RCC 7860 (cell line): Measurements from ENCODE around the gene TMEM163.
"Not testable (repeated sequence)": the region's sequence is repeated elsewhere in the genome, so short reads cannot be mapped to it uniquely, and the experiment has no call there.

Experiments
- DNase-seq: peaks from one replicate; pipeline ENCODE4 v3.0.0-alpha.2; 2015; ENCODE audit warnings: low spot score
- FAIRE-seq: peaks from 2 replicates; lab custom pipeline; 2012; peaks lifted over from hg19 to GRCh38; lab: Jason Lieb, UNC

The TMEM163 gene

GRCh38 chr2:134718817-134719814 is at the start of gene TMEM163:
TSS of gene TMEM163 (minus strand) at chr2:134719000.
- DNase-seq (no peak), FAIRE-seq (no peak)

- DNase-seq (no peak), FAIRE-seq (no peak)
Measured at GRCh38 chr2:134766583-134766982, 47.8 kb upstream of the TMEM163 start.

- DNase-seq (no peak), FAIRE-seq (no peak)
Measured at GRCh38 chr2:134765987-134766386, 47.2 kb upstream of the TMEM163 start.

GRCh38 chr2:134764164-134764563 is 45.4 kb upstream of the TMEM163 start:
- DNase-seq (no peak), FAIRE-seq (no peak)

GRCh38 chr2:134763164-134763710 is 44.4 kb upstream of the TMEM163 start:
- no peak for FAIRE-seq
- DNase-seq = no peak

GRCh38 chr2:134762508-134762907 is 43.7 kb upstream of the TMEM163 start:
- FAIRE-seq (no peak), DNase-seq (no peak)

- DNase-seq (no peak), FAIRE-seq (no peak)
Measured at GRCh38 chr2:134760385-134760784, 41.6 kb upstream of the TMEM163 start.

- FAIRE-seq (no peak), DNase-seq (no peak)
Measured at GRCh38 chr2:134758633-134759032, 39.8 kb upstream of the TMEM163 start.

GRCh38 chr2:134751981-134752380 is 33.2 kb upstream of the TMEM163 start:
- not testable (repeated sequence) for FAIRE-seq, DNase-seq

- FAIRE-seq = no peak
- DNase-seq = no peak
Measured at GRCh38 chr2:134745546-134745945, 26.7 kb upstream of the TMEM163 start.

- DNase-seq (peak; percentile 17), FAIRE-seq (peak; percentile 52)
Measured at GRCh38 chr2:134745023-134745422, 26.2 kb upstream of the TMEM163 start.

- FAIRE-seq = peak; percentile 86
- peak; percentile 85 for DNase-seq
Measured at GRCh38 chr2:134739879-134740301, 21.1 kb upstream of the TMEM163 start.

- FAIRE-seq = no peak
- no peak for DNase-seq
Measured at GRCh38 chr2:134739236-134739878, 20.6 kb upstream of the TMEM163 start.

- FAIRE-seq = no peak
Measured at GRCh38 chr2:134738141-134738870, 19.5 kb upstream of the TMEM163 start.

GRCh38 chr2:134737671-134738070 is 18.9 kb upstream of the TMEM163 start:
- DNase-seq (no peak), FAIRE-seq (no peak)

More at GRCh38 chr2:134738141-134738870, 19.5 kb upstream of the TMEM163 start:
- DNase-seq = no peak

- peak; percentile 89 for DNase-seq
- FAIRE-seq = peak; percentile 94
Measured at GRCh38 chr2:134736167-134736880, 17.5 kb upstream of the TMEM163 start.

GRCh38 chr2:134728163-134728562 is 9.4 kb upstream of the TMEM163 start:
- peak; percentile 41 for DNase-seq
- peak; percentile 24 for FAIRE-seq

- peak; percentile 93 for FAIRE-seq
Measured at GRCh38 chr2:134727385-134727784, 8.6 kb upstream of the TMEM163 start.

GRCh38 chr2:134726645-134727044 is 7.8 kb upstream of the TMEM163 start:
- no peak for FAIRE-seq
- DNase-seq = no peak

More at GRCh38 chr2:134727385-134727784, 8.6 kb upstream of the TMEM163 start:
- DNase-seq = peak; percentile 86

- DNase-seq (no peak), FAIRE-seq (no peak)
Measured at GRCh38 chr2:134725876-134726275, 7.1 kb upstream of the TMEM163 start.
